ENCODE data around the gene C6orf141. TPM values are rescaled to one million over a fixed set of nuclear protein-coding genes. Genes with fewer than 3 reads are reported as not detected.

The C6orf141 gene
- total and polyA plus RNA-seq, 2 of the 13 experiments (the other 11 are each of a cell fraction or from before 2014, with no cell fraction given): 0.07 TPM; not detected in 1

DNA sequence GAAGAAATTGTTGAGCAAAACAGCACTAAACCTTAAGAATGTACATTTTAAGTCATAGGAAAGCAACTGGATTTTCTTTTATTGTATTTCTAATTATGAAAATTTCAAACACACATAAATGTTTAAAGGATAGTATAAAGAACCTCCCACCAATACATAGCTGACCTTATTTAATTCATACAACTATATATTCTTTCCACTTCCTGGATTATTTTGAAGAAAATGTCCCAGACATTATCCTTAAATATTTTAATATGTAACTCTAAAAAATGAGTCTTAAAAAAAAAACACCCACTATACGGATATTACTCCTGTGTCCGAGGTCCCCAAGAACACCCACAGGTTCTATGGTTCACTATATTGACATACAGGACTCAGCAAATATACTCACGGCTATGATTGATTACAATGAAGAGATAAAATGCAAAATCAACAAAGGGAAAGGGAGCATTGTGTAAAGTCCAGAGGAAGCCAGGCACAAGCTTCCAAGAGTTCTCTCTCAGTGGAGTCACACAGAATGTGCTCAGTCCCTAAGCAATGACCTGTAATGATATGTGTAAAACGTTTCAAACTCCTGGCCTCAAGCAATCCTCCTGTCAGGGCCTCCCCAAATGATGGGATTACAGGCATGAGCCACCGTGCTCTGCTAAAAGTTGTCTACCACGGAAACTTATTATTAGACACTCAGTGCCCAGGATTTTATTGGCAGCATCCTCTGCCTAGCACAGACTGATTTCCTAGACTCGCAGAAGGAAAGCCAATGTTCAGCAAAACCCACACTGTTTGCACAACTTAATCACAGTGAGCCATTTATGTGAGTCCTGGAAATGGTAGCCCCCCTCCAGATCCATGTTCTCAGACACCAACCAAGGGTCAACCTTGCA, 27.5 kb upstream of the C6orf141 start (continued):
- TF ChIP-seq TBP (CRISPR knock-in tag; IDR thresholded peaks at IDR 0.05) (0 out of 2 replicates have a peak, but pooled peaks have one; percentile 25), ZNF577 (CRISPR knock-in tag; IDR thresholded peaks at IDR 0.05; ENCODE audit: borderline replicate concordance, low read depth) (no peak), ZNF225 (CRISPR knock-in tag; IDR thresholded peaks at IDR 0.05) (no peak), HOXA5 (CRISPR knock-in tag; IDR thresholded peaks at IDR 0.05) (peak; percentile 99), NR2C2 (CRISPR knock-in tag; IDR thresholded peaks at IDR 0.05; ENCODE audit: borderline replicate concordance) (peak; percentile 52; the same call in 1 of the 2 replicates), KLF9 (CRISPR knock-in tag; IDR thresholded peaks at IDR 0.05; ENCODE audit: low read depth) (peak; percentile 47; the same call in 1 of the 2 replicates), HCFC1 (IDR thresholded peaks at IDR 0.05; ENCODE audit: low read depth, low read length) (no peak), ELF3 (CRISPR knock-in tag; IDR thresholded peaks at IDR 0.05) (peak; percentile 96), ZNF761 (CRISPR knock-in tag; conservative IDR thresholded peaks at IDR 0.05) (0 out of 2 replicates have a peak, but pooled peaks have one; percentile 20), ATF1 (CRISPR knock-in tag; IDR thresholded peaks at IDR 0.05) (peak; percentile 74), SMARCC2 (IDR thresholded peaks at IDR 0.05) (peak; percentile 99), KDM5B (CRISPR knock-in tag; IDR thresholded peaks at IDR 0.05; ENCODE audit: borderline replicate concordance) (no peak), ZMYM3 (CRISPR knock-in tag; IDR thresholded peaks at IDR 0.05) (peak; percentile 98), NFE2L2 (IDR thresholded peaks at IDR 0.05; ENCODE audit: low read length) (peak; percentile 46; the same call in 1 of the 2 replicates)
- TF ChIP-seq, protein P1, sequence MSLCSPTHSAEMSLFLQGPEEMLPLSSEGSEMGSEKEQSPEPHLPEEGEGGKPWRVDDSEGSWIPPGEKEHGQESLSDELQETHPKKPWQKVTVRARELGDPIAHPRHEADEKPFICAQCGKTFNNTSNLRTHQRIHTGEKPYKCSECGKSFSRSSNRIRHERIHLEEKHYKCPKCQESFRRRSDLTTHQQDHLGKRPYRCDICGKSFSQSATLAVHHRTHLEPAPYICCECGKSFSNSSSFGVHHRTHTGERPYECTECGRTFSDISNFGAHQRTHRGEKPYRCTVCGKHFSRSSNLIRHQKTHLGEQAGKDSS (CRISPR knock-in tag; IDR thresholded peaks at IDR 0.05; ENCODE audit: borderline replicate concordance, low read depth): peak; percentile 94
- TF ChIP-seq, protein P2, sequence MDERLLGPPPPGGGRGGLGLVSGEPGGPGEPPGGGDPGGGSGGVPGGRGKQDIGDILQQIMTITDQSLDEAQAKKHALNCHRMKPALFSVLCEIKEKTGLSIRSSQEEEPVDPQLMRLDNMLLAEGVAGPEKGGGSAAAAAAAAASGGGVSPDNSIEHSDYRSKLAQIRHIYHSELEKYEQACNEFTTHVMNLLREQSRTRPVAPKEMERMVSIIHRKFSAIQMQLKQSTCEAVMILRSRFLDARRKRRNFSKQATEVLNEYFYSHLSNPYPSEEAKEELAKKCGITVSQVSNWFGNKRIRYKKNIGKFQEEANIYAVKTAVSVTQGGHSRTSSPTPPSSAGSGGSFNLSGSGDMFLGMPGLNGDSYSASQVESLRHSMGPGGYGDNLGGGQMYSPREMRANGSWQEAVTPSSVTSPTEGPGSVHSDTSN (CRISPR knock-in tag; IDR thresholded peaks at IDR 0.05): peak; percentile 77
- TF ChIP-seq, protein P3, sequence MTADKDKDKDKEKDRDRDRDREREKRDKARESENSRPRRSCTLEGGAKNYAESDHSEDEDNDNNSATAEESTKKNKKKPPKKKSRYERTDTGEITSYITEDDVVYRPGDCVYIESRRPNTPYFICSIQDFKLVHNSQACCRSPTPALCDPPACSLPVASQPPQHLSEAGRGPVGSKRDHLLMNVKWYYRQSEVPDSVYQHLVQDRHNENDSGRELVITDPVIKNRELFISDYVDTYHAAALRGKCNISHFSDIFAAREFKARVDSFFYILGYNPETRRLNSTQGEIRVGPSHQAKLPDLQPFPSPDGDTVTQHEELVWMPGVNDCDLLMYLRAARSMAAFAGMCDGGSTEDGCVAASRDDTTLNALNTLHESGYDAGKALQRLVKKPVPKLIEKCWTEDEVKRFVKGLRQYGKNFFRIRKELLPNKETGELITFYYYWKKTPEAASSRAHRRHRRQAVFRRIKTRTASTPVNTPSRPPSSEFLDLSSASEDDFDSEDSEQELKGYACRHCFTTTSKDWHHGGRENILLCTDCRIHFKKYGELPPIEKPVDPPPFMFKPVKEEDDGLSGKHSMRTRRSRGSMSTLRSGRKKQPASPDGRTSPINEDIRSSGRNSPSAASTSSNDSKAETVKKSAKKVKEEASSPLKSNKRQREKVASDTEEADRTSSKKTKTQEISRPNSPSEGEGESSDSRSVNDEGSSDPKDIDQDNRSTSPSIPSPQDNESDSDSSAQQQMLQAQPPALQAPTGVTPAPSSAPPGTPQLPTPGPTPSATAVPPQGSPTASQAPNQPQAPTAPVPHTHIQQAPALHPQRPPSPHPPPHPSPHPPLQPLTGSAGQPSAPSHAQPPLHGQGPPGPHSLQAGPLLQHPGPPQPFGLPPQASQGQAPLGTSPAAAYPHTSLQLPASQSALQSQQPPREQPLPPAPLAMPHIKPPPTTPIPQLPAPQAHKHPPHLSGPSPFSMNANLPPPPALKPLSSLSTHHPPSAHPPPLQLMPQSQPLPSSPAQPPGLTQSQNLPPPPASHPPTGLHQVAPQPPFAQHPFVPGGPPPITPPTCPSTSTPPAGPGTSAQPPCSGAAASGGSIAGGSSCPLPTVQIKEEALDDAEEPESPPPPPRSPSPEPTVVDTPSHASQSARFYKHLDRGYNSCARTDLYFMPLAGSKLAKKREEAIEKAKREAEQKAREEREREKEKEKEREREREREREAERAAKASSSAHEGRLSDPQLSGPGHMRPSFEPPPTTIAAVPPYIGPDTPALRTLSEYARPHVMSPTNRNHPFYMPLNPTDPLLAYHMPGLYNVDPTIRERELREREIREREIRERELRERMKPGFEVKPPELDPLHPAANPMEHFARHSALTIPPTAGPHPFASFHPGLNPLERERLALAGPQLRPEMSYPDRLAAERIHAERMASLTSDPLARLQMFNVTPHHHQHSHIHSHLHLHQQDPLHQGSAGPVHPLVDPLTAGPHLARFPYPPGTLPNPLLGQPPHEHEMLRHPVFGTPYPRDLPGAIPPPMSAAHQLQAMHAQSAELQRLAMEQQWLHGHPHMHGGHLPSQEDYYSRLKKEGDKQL (CRISPR knock-in tag; IDR thresholded peaks at IDR 0.05; ENCODE audit: low read depth): peak; percentile 98
- TF ChIP-seq, protein P4, sequence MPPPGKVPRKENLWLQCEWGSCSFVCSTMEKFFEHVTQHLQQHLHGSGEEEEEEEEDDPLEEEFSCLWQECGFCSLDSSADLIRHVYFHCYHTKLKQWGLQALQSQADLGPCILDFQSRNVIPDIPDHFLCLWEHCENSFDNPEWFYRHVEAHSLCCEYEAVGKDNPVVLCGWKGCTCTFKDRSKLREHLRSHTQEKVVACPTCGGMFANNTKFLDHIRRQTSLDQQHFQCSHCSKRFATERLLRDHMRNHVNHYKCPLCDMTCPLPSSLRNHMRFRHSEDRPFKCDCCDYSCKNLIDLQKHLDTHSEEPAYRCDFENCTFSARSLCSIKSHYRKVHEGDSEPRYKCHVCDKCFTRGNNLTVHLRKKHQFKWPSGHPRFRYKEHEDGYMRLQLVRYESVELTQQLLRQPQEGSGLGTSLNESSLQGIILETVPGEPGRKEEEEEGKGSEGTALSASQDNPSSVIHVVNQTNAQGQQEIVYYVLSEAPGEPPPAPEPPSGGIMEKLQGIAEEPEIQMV (CRISPR knock-in tag; IDR thresholded peaks at IDR 0.05; ENCODE audit: low read depth): 0 out of 2 replicates have a peak, but pooled peaks have one; percentile 25
- TF ChIP-seq, protein P5, sequence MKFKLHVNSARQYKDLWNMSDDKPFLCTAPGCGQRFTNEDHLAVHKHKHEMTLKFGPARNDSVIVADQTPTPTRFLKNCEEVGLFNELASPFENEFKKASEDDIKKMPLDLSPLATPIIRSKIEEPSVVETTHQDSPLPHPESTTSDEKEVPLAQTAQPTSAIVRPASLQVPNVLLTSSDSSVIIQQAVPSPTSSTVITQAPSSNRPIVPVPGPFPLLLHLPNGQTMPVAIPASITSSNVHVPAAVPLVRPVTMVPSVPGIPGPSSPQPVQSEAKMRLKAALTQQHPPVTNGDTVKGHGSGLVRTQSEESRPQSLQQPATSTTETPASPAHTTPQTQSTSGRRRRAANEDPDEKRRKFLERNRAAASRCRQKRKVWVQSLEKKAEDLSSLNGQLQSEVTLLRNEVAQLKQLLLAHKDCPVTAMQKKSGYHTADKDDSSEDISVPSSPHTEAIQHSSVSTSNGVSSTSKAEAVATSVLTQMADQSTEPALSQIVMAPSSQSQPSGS (CRISPR knock-in tag; IDR thresholded peaks at IDR 0.05): peak; percentile 81

Data from HepG2 (cell line).